Measurements from ENCODE around the gene DLGAP4.

DNA sequence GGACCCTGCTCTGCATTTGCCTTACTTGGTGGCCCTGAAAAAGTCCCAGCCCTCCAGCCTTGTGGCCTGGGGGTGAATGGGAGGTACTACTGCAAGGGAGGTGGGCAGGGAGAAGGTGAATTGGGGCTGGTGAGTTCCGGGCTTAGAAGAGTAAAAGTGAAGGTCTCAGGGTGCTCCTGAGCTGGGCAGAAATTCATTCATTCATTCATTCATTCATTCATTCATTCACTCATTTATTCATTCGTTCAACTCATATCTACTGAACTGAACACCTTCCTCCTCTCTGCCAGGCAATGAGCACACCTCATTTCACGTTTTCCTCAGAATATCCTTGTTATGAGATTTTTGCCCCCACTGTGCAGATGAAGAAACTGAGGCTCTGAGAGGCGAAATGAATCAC is 6.7 kb upstream of the DLGAP4 start:
- TF ChIP-seq POLR2A (IDR thresholded peaks at IDR 0.05; ENCODE audit: low read length) (no peak), CTCF (IDR thresholded peaks at IDR 0.05) (no peak), FOXS1 (CRISPR knock-in tag; IDR thresholded peaks at IDR 0.05) (no peak), RCOR1 (IDR thresholded peaks at IDR 0.05; ENCODE audit: low read depth, low read length) (no peak), CEBPB (IDR thresholded peaks at IDR 0.05) (no peak), JUN (IDR thresholded peaks at IDR 0.05) (no peak), MAFK (IDR thresholded peaks at IDR 0.05; ENCODE audit: partially characterized antibody) (no peak), EP300 (IDR thresholded peaks at IDR 0.05) (no peak), ZFP36 (IDR thresholded peaks at IDR 0.05; ENCODE audit: borderline replicate concordance, partially characterized antibody) (no peak)
